Mucosa of rectum (tissue), 2 donors: ENCODE data around the gene SRRM5.
A peak's percentile ranks its signal among the peaks of the same experiment; 100 is the strongest.
"Not testable (repeated sequence)": the region's sequence is repeated elsewhere in the genome, so short reads cannot be mapped to it uniquely, and the experiment has no call there.

ENCODE experiments used
- H3K27ac ChIP-seq, 2 donors: one replicate each; pipeline ENCODE4 v1.7.0; 2013; ENCODE audit warnings: inconsistent platforms in 2 of 2, low read depth in 2 of 2, low read length in 2 of 2
- H3K27me3 ChIP-seq, 2 donors: one replicate each; pipeline ENCODE4 v1.7.0; 2013; ENCODE audit warnings: low read length in 2 of 2; ENCODE audit not compliant: control insufficient read depth in 2 of 2, insufficient read depth in 2 of 2
- H3K36me3 ChIP-seq, 2 donors: one replicate each; pipeline ENCODE4 v1.7.0; 2013; ENCODE audit warnings: low read length in 2 of 2; ENCODE audit not compliant: control insufficient read depth in 2 of 2, insufficient read depth in 2 of 2
- H3K4me1 ChIP-seq, 2 donors: one replicate each; pipeline ENCODE4 v1.7.0; 2013; ENCODE audit warnings: low read length in 2 of 2, mild to moderate bottlenecking in 1 of 2; ENCODE audit not compliant: control insufficient read depth in 2 of 2, insufficient read depth in 2 of 2
- H3K4me3 ChIP-seq, 2 donors: one replicate each; pipeline ENCODE4 v1.7.0; 2013; ENCODE audit warnings: low read length in 2 of 2
- H3K9ac ChIP-seq, 2 donors: one replicate each; pipeline ENCODE4 v1.7.0; 2013; ENCODE audit warnings: low read length in 2 of 2, low read depth in 1 of 2, mild to moderate bottlenecking in 1 of 2
- H3K9me3 ChIP-seq, 2 donors: one replicate each; pipeline ENCODE4 v1.7.0; 2013; ENCODE audit warnings: low read length in 2 of 2; ENCODE audit not compliant: control insufficient read depth in 2 of 2
- donor health status: healthy.
- donor health status: Normal muscosa, but diverticular disease.

The SRRM5 gene

DNA sequence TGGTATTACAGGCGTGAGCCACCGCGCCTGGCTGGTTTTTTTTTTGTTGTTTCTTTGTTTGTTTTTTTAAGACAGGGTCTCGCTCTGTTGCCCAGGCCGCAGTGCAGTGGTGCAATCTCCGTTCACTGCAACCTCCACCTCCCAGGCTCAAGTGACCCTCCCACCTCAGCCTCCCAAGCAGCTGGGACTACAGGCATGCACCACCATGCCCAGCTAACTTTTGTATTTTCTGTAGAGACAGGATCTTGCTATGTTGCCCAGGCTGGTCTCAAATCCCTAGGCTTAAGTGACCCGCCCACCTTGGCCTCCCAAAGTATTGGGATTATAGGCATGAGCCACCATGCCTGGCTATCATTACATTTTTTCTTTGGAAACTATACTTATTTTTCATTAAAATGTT is 38.4 kb downstream of the SRRM5 start:
- H3K27ac ChIP-seq, H3K9me3 ChIP-seq, H3K4me3 ChIP-seq, H3K4me1 ChIP-seq, H3K9ac ChIP-seq, H3K27me3 ChIP-seq: not testable (repeated sequence)
- H3K36me3 ChIP-seq = peaks cover 8 to 18% of the 10 kb centered on the region in 2 donors

DNA sequence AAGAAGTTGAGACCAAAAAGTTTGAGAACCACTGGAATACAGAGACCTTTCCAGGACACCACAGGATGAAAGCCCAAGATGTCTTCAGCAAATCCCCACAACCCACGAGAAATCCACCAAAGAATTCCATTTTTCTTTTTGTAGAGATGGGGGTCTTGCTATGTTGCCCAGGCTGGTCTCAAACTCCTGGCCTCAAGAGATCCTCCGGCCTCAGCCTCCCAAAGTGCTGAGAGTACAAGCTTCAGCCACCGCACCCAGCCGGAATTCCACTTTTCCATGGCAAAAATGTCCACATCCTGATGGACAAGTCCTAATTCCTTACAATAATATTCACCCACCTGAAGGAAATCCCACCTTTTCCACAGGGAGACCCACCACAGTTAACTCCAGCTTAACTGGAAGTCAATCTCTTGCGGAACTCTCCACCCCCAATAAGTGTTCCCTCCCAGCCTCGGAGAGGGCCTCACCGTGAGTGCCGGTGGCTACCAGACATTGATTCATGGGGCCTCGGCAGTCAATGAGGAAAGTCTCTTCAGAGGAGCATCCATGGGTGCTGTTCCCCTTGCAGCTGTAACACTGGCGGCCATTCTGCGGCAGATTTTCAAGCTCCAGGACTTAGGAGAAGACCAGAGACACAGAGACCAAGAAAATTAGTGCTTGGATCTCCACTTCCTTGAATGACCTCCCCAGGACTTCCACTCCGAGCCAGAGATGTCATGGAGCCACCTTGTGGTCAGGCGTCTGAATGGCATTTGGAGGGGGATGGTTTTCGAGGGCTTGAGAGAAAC is 40.1 kb downstream of the SRRM5 start:
- peak overlapping the region in 1 of 2 donors; percentile 24 for H3K9ac ChIP-seq

GRCh38 chr19:43652546-43652874 is 40.6 kb downstream of the SRRM5 start:
- Histone ChIP-seq H3K27me3 (no peaks in the 10 kb centered on the region), H3K4me1 (no peaks in the 10 kb centered on the region), H3K27ac (no peak overlapping the region), H3K36me3 (peaks cover 11 to 27% of the 10 kb centered on the region in 2 donors), H3K4me3 (no peak overlapping the region), H3K9ac (peak overlapping the region in 1 of 2 donors; percentile 24), H3K9me3 (no peaks in the 10 kb centered on the region)

More for the DNA sequence above, 40.1 kb downstream of the SRRM5 start:
- Histone ChIP-seq H3K27me3 (no peaks in the 10 kb centered on the region), H3K4me3 (no peak overlapping the region), H3K27ac (peak overlapping the region in 1 of 2 donors; percentile 16), H3K9me3 (no peaks in the 10 kb centered on the region), H3K36me3 (peaks cover 11 to 26% of the 10 kb centered on the region in 2 donors), H3K4me1 (no peaks in the 10 kb centered on the region)

DNA sequence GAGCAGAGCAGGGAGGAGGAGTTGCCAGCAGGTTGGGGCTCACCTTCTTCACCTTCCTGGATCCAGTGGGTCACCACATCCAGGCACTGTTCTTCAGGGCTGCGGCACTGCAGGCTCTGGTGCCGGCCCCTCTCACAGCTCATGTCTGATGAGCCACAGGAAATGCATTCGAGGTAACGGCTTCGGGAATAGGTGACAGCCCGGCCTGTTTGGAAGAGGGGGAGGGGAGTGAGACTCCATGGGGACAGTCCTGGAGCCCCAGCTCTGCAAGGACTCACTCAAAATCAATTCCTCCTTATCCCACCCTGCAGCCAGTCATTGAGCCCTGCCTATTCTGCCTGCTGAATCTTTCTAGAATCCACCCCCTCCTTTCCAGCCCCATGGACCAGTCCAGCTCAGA is 44.5 kb downstream of the SRRM5 start:
- H3K27ac ChIP-seq = no peak overlapping the region
- peaks cover 13 to 32% of the 10 kb centered on the region in 2 donors for H3K36me3 ChIP-seq
- H3K4me3 ChIP-seq = no peak overlapping the region
- H3K9ac ChIP-seq = no peak overlapping the region
- peaks cover 0 to 2% of the 10 kb centered on the region in 2 donors for H3K9me3 ChIP-seq
- no peaks in the 10 kb centered on the region for H3K4me1 ChIP-seq
- H3K27me3 ChIP-seq = no peaks in the 10 kb centered on the region

- Histone ChIP-seq H3K9me3 (peaks cover 0 to 2% of the 10 kb centered on the region in 2 donors), H3K9ac (no peak overlapping the region), H3K4me3 (no peak overlapping the region), H3K4me1 (no peaks in the 10 kb centered on the region), H3K27me3 (no peaks in the 10 kb centered on the region), H3K36me3 (peaks cover 17 to 37% of the 10 kb centered on the region in 2 donors), H3K27ac (no peak overlapping the region)
These were observed 46.1 kb downstream of the SRRM5 start for GRCh38 chr19:43658001-43658400.

GRCh38 chr19:43658494-43658893 is 46.6 kb downstream of the SRRM5 start:
- Histone ChIP-seq H3K27me3 (no peaks in the 10 kb centered on the region), H3K9me3 (peaks cover 0 to 2% of the 10 kb centered on the region in 2 donors), H3K36me3 (peaks cover 17 to 34% of the 10 kb centered on the region in 2 donors), H3K9ac (no peak overlapping the region), H3K27ac (no peak overlapping the region), H3K4me1 (no peaks in the 10 kb centered on the region), H3K4me3 (no peak overlapping the region)

GRCh38 chr19:43660301-43660970 is 48.5 kb downstream of the SRRM5 start:
- Histone ChIP-seq H3K36me3 (peaks cover 26 to 27% of the 10 kb centered on the region in 2 donors), H3K4me3 (no peak overlapping the region), H3K4me1 (no peaks in the 10 kb centered on the region), H3K9me3 (peaks cover 0 to 2% of the 10 kb centered on the region in 2 donors), H3K27me3 (no peaks in the 10 kb centered on the region), H3K9ac (no peak overlapping the region), H3K27ac (no peak overlapping the region)

DNA sequence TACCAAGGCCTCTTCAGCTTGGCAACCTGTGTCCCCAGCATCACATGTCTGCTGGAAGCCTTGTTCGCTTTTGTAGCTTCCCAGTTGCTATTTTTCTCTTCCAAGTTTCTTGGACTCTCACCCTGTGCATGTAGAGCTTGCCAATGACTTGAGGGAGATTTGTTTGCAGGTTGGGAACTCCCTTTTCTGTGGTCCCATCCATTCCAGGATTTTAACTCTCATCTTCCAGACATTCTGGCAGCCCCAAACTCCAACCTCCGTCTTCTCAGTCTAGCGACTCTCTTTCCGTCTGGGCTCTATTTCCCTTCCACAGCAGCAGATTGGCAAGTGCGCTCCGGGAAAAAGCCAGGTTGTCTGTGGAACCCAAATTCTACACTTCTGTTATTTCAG is 49.1 kb downstream of the SRRM5 start:
- Histone ChIP-seq H3K27me3 (no peaks in the 10 kb centered on the region), H3K4me3 (no peak overlapping the region), H3K4me1 (no peaks in the 10 kb centered on the region), H3K9ac (no peak overlapping the region), H3K9me3 (peaks cover 0 to 2% of the 10 kb centered on the region in 2 donors), H3K36me3 (peaks cover 26 to 27% of the 10 kb centered on the region in 2 donors), H3K27ac (no peak overlapping the region)

DNA sequence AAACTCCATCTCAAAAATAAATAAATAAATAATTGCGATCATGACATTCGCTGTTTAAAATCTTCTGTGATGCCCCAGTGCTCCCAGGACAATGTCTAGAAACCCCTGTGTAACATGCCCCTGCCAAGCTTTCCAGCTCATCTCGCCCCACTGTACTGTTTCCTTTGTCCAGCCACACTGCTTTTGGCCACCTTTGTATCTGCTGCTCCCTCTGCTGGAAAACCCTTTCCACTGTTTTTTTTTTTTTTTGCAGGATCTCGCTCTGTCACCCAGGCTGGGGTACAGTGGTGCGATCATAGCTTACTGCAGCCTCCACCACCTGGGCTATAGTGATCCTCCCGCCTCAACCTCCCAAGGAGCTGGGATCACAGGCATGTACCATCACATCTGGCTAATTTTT is 50.6 kb downstream of the SRRM5 start:
- Histone ChIP-seq H3K4me1 (peaks cover under 1 to 2% of the 10 kb centered on the region in 2 donors), H3K4me3 (no peak overlapping the region), H3K27me3 (no peaks in the 10 kb centered on the region), H3K36me3 (peaks cover 23 to 28% of the 10 kb centered on the region in 2 donors), H3K27ac (no peak overlapping the region), H3K9ac (no peak overlapping the region), H3K9me3 (peaks cover 0 to 2% of the 10 kb centered on the region in 2 donors)

DNA sequence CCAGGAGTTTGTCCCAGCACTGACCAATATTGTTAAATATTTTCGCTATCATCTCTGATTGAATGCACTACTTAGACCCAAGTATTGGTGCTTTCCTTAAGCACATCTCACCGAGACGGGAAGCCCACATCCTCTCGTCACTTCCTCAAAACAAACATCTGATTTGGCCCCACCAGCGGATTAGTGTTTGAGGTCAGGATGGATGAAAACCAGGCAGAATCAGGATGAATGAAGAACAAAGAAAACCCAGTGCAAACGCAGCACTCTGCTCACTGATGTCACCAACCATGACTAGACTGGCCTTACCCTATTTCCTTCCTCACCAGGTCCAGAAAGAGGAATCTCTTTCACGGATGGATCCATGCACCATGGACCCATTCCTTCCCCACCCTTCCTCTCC is 52.1 kb downstream of the SRRM5 start:
- no peak overlapping the region for H3K27ac ChIP-seq
- H3K36me3 ChIP-seq = peaks cover 16 to 29% of the 10 kb centered on the region in 2 donors

More for the DNA sequence above, 52.1 kb downstream of the SRRM5 start:
- Histone ChIP-seq H3K9me3 (peaks cover 0 to 2% of the 10 kb centered on the region in 2 donors), H3K9ac (no peak overlapping the region), H3K4me3 (no peak overlapping the region), H3K27me3 (no peaks in the 10 kb centered on the region), H3K4me1 (peaks cover 8% of the 10 kb centered on the region in 2 donors)
